Endothelial cell of umbilical vein (primary cell): ENCODE data around the gene GFOD1. TPM values are rescaled to one million over a fixed set of nuclear protein-coding genes. Genes with fewer than 3 reads are reported as not detected.

Source experiments
- BruUV-seq: library from RNA; stranded (reverse); fragments of 400-500 nt; replicated peaks from 2 replicates; lab custom pipeline; 2021; lab: Mats Ljungman, UMichigan
- CTCF ChIA-PET: fragments of 300-600, 350-600 bp; sonication (Branson Sonifier 250); formaldehyde crosslinking; loops from one replicate; lab custom pipeline; 2021; ENCODE audit warnings: antibody characterized with exemption, inconsistent platforms; lab: Charles Lee
- POLR2A ChIA-PET: fragments of 300-600, 350-600 bp; sonication (Branson Sonifier 250); formaldehyde crosslinking; loops from one replicate; lab custom pipeline; 2021; ENCODE audit warnings: antibody characterized with exemption, inconsistent platforms; lab: Charles Lee
- DNase-seq: peaks from one replicate; pipeline ENCODE4 v3.0.0-alpha.2; 2011; ENCODE audit warnings: low read depth, low spot score
- FAIRE-seq: peaks from 2 replicates; lab custom pipeline; 2011; peaks lifted over from hg19 to GRCh38; lab: Jason Lieb, UNC
- H2AFZ ChIP-seq: 2 replicates; pipeline ENCODE4 v1.6.0; 2012; ENCODE audit warnings: low read depth, low read length, control low read depth, inconsistent platforms
- H3K27ac ChIP-seq: 2 replicates; pipeline ENCODE4 v1.5.1; 2011; ENCODE audit warnings: low read depth, mild to moderate bottlenecking, control low read depth, low read length, moderate library complexity; ENCODE audit not compliant: insufficient read depth
- H3K27me3 ChIP-seq, 2 experiments: 2 replicates each; pipeline versions ENCODE4 v1.6.0 to v1.6.1; 2011; ENCODE audit warnings: low read length in 2 of 2, mixed read lengths in 1 of 2; ENCODE audit not compliant: control insufficient read depth in 2 of 2, insufficient read depth in 2 of 2
- H3K36me3 ChIP-seq, 2 experiments: 2 replicates in 1 of 2; 3 replicates in 1 of 2; pipeline ENCODE4 v1.5.1; 2011; ENCODE audit warnings: low read length in 2 of 2, mild to moderate bottlenecking in 1 of 2, moderate library complexity in 1 of 2; ENCODE audit not compliant: control insufficient read depth in 2 of 2, insufficient read depth in 2 of 2; ENCODE audit errors: extremely low read depth in 1 of 2
- H3K4me1 ChIP-seq: 3 replicates; pipeline ENCODE4 v1.5.1; 2011; ENCODE audit warnings: mild to moderate bottlenecking, low read length; ENCODE audit not compliant: control insufficient read depth, insufficient read depth; ENCODE audit errors: extremely low read depth
- H3K4me2 ChIP-seq: 2 replicates; pipeline ENCODE4 v1.6.1; 2011; ENCODE audit warnings: low read length, control low read depth, mixed read lengths; ENCODE audit not compliant: insufficient read depth
- H3K4me3 ChIP-seq, 3 experiments: fragments of 200-600 bp in 1 of 3; sonication (generic), shearing (Covaris generic) in 1 of 3; replicated peaks in 1 of 3; 2 replicates each; pipeline ENCODE4 v1.5.1; 2011 to 2016; ENCODE audit warnings: control low read depth in 3 of 3, low read length in 3 of 3, mild to moderate bottlenecking in 2 of 3, inconsistent platforms in 1 of 3, low read depth in 1 of 3, moderate library complexity in 1 of 3; ENCODE audit not compliant: insufficient read depth in 1 of 3
- H3K79me2 ChIP-seq: 2 replicates; pipeline ENCODE4 v1.6.0; 2012; ENCODE audit warnings: low read length, inconsistent platforms; ENCODE audit not compliant: control insufficient read depth, insufficient read depth
- H3K9ac ChIP-seq: replicated peaks from 2 replicates; pipeline ENCODE3; 2011; ENCODE audit warnings: low read length, control low read depth; ENCODE audit not compliant: insufficient read depth; ENCODE audit errors: extremely low read depth
- H3K9me1 ChIP-seq: replicated peaks from 3 replicates; pipeline ENCODE4 v1.6.0; 2011; ENCODE audit warnings: mild to moderate bottlenecking, low read length; ENCODE audit not compliant: control insufficient read depth, insufficient read depth; ENCODE audit errors: extremely low read depth
- H3K9me3 ChIP-seq: replicated peaks from 2 replicates; pipeline ENCODE4 v1.5.1; 2012; ENCODE audit warnings: low read length, inconsistent platforms; ENCODE audit not compliant: control insufficient read depth, insufficient read depth
- H4K20me1 ChIP-seq: replicated peaks from 2 replicates; pipeline ENCODE3; 2011; ENCODE audit warnings: mild to moderate bottlenecking, low read length; ENCODE audit not compliant: control insufficient read depth, insufficient read depth; ENCODE audit errors: extremely low read depth
- CTCF ChIP-seq, 2 donors: IDR thresholded peaks; 1 replicate in 1 of 2; 2 replicates in 1 of 2; pipeline ENCODE4 v1.5.1; 2011; ENCODE audit warnings: low read length in 2 of 2, mild to moderate bottlenecking in 2 of 2, moderate library complexity in 2 of 2, control low read depth in 1 of 2, inconsistent platforms in 1 of 2, low read depth in 1 of 2; ENCODE audit not compliant: insufficient read depth in 1 of 2; ENCODE audit errors: extremely low read depth in 1 of 2
- EZH2 ChIP-seq: IDR thresholded peaks from 2 replicates; pipeline ENCODE4 v1.6.1; 2012; ENCODE audit warnings: borderline replicate concordance, low read depth, mild to moderate bottlenecking, moderate library complexity, low read length, inconsistent platforms; ENCODE audit not compliant: severe bottlenecking
- FOS ChIP-seq: IDR thresholded peaks from 2 replicates; pipeline ENCODE4 v1.6.1; 2011; ENCODE audit warnings: mild to moderate bottlenecking, low read length, moderate library complexity, borderline replicate concordance; ENCODE audit not compliant: insufficient read depth
- GATA2 ChIP-seq: IDR thresholded peaks from 2 replicates; pipeline ENCODE4 v1.7.0; 2011; ENCODE audit warnings: low read depth, mild to moderate bottlenecking, moderate library complexity, mixed read lengths, low read length; ENCODE audit not compliant: insufficient read length, insufficient read depth
- JUN ChIP-seq: IDR thresholded peaks from 2 replicates; pipeline ENCODE4 v1.6.1; 2011; ENCODE audit warnings: borderline replicate concordance, low read depth; ENCODE audit not compliant: insufficient read length, insufficient read depth
- MAX ChIP-seq: IDR thresholded peaks from 2 replicates; pipeline ENCODE4 v1.6.1; 2011; ENCODE audit not compliant: insufficient read depth, insufficient read length
- MYC ChIP-seq: IDR thresholded peaks from one replicate; pipeline ENCODE4 v1.6.1; 2011; ENCODE audit warnings: mild to moderate bottlenecking, low read depth, low read length
- POLR2A ChIP-seq: IDR thresholded peaks from 2 replicates; pipeline ENCODE4 v1.6.1; 2012; ENCODE audit warnings: low read depth, mild to moderate bottlenecking, control low read depth, low read length
- POLR2AphosphoS5 ChIP-seq: IDR thresholded peaks from 2 replicates; pipeline ENCODE4 v1.6.1; 2012; ENCODE audit warnings: low read depth, mild to moderate bottlenecking, control low read depth, low read length, moderate library complexity; ENCODE audit not compliant: insufficient read depth
- dilution Hi-C: fragments of 300-500 bp; cut with MboI; formaldehyde crosslinking; loops from one replicate; pipeline ENCODE4 v1.15.0; 2019; ENCODE audit warnings: low sequenced_read_pairs; ENCODE audit not compliant: extremely low pct_ligation_motif_present
- intact Hi-C: fragments of 100-400 bp; cut with micrococcal nuclease; formaldehyde crosslinking; loops from one replicate; pipeline ENCODE4 v1.10.0; 2022
- polyA plus RNA-seq, 4 experiments: library from polyadenylated mRNA; depleted of rRNA in 3 of 4; stranded (reverse) in 3 of 4; unstranded in 1 of 4; fragments of >200 nt; gene quantifications; 2 replicates each; pipeline versions ENCODE4 v1.2.1 to v1.2.3, GENCODE V29; 2011 to 2012; ENCODE audit warnings: missing spikeins in 1 of 4
- total RNA-seq: library from RNA; stranded (reverse); gene quantifications from 2 replicates; pipeline ENCODE4 v1.2.3, GENCODE V29; 2021

GFOD1 gene
- total and polyA plus RNA-seq, 2 donors (not counting 3 experiments of a cell fraction or from before 2014, with no cell fraction given), result 12.1 to 24.1 TPM

GRCh38 chr6:13404228-13404891, 83.0 kb downstream of the GFOD1 start:
- FAIRE-seq (peak; percentile 87), DNase-seq (peak; percentile 83)
- dilution Hi-C loops (no loop called here), intact Hi-C loops (loop anchor here (1.0 kb wide), 2 partner anchors 9 to 18 kb away; no protein-coding TSS in a partner anchor)
- H3K36me3 ChIP-seq, result no peaks in the 10 kb centered on the region
- H4K20me1 ChIP-seq, result no peaks in the 10 kb centered on the region
- peak overlapping the region; percentile 57 for H3K27ac ChIP-seq
- H3K9me1 ChIP-seq, result no peaks in the 10 kb centered on the region
- no peaks in the 10 kb centered on the region for H3K9me3 ChIP-seq
- CTCF ChIA-PET, result interaction anchor here (0.8 to 2.4 kb wide), 5 partner anchors 9 to 171 kb away, joined by 3 to 10 read pairs (median 3); no protein-coding TSS in a partner anchor
- H3K79me2 ChIP-seq, result no peaks in the 10 kb centered on the region
- peak overlapping the region; percentile 58 for H3K4me2 ChIP-seq
- TF ChIP-seq FOS (peak; percentile 54), MAX (no peak), GATA2 (peak; percentile 17)
- H3K9ac ChIP-seq, result peak overlapping the region; percentile 32
- peaks cover 24% of the 10 kb centered on the region for H3K4me1 ChIP-seq
- H3K4me3 ChIP-seq, result peak overlapping the region in 1 of 3 experiments; percentile 5
- no peaks in the 10 kb centered on the region for H3K27me3 ChIP-seq
- peak overlapping the region; percentile 18 for H2AFZ ChIP-seq
- BruUV-seq, result TSS peak; percentile 42
- POLR2A ChIA-PET, result interaction anchor here (0.6 kb wide), 1 partner anchor 118 kb away, joined by 4 read pairs; no protein-coding TSS in a partner anchor

GRCh38 chr6:13402711-13403110, 84.7 kb downstream of the GFOD1 start:
- Histone ChIP-seq H3K4me3 (no peak overlapping the region), H4K20me1 (no peaks in the 10 kb centered on the region), H3K27ac (no peak overlapping the region), H3K36me3 (no peaks in the 10 kb centered on the region), H3K79me2 (no peaks in the 10 kb centered on the region), H3K9me1 (no peaks in the 10 kb centered on the region), H3K4me2 (no peak overlapping the region), H3K9ac (no peak overlapping the region), H3K9me3 (no peaks in the 10 kb centered on the region), H3K4me1 (peaks cover 27% of the 10 kb centered on the region), H3K27me3 (no peaks in the 10 kb centered on the region), H2AFZ (no peak overlapping the region)
- dilution Hi-C loops (no loop called here), intact Hi-C loops (no loop called here)
- ChIA-PET POLR2A (no interaction called here), CTCF (no interaction called here)
- TF ChIP-seq JUN, result no peak
- no peak for TF ChIP-seq GATA2
- TF ChIP-seq FOS, result no peak
- no peak for TF ChIP-seq EZH2
- TF ChIP-seq MAX, result no peak
- TF ChIP-seq POLR2AphosphoS5, result no peak
- TF ChIP-seq CTCF (IDR thresholded peaks at IDR 0.05; ENCODE audit: extremely low read depth in 1 of 2, insufficient read depth in 1 of 2, low read depth in 1 of 2, low read length in 2 of 2), result no peak
- TF ChIP-seq MYC, result no peak
- TF ChIP-seq POLR2A, result no peak
- no TSS peak for BruUV-seq
- FAIRE-seq (no peak), DNase-seq (no peak)
